HFF-Myc (cell line): ENCODE measurements around the gene SBF2.

Experiments used
- DNase-seq: peaks from one replicate; pipeline ENCODE4 v3.0.0-alpha.2; 2011; ENCODE audit warnings: low read depth; ENCODE audit errors: extremely low read depth
- H3K4me3 ChIP-seq: replicated peaks from 2 replicates; pipeline ENCODE4 v1.5.1; 2011; ENCODE audit warnings: low read depth, mild to moderate bottlenecking, control low read depth, low read length
- CTCF ChIP-seq: IDR thresholded peaks from 2 replicates; pipeline ENCODE4 v1.5.1; 2012; ENCODE audit warnings: mild to moderate bottlenecking, low read depth, low read length, control low read depth; ENCODE audit errors: missing control alignments

Gene SBF2

GRCh38 chr11:10064828-10065227 is 229.2 kb downstream of the SBF2 start:
- DNase-seq, result no peak
- no peak overlapping the region for H3K4me3 ChIP-seq
- no peak for TF ChIP-seq CTCF

DNA sequence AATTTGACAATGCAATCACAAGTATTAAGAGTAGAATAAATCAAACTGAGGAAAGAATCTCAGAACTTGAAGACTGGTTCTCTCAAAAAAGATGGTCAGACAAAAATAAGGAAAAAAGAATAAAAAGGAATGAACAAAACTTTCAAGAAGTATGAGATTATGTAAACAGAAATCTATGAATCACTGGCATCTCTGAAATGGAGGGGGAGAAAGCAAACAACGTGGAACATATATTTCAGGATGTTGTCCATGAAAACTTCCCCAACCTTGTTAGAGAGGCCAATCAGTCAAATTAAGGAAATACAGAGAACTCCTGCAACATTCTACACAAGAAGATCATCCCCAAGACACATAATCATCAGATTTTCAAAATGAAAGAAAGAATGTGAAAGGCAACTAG is 235.7 kb downstream of the SBF2 start:
- no peak for TF ChIP-seq CTCF
- no peak for DNase-seq
- H3K4me3 ChIP-seq, result no peak overlapping the region

DNA sequence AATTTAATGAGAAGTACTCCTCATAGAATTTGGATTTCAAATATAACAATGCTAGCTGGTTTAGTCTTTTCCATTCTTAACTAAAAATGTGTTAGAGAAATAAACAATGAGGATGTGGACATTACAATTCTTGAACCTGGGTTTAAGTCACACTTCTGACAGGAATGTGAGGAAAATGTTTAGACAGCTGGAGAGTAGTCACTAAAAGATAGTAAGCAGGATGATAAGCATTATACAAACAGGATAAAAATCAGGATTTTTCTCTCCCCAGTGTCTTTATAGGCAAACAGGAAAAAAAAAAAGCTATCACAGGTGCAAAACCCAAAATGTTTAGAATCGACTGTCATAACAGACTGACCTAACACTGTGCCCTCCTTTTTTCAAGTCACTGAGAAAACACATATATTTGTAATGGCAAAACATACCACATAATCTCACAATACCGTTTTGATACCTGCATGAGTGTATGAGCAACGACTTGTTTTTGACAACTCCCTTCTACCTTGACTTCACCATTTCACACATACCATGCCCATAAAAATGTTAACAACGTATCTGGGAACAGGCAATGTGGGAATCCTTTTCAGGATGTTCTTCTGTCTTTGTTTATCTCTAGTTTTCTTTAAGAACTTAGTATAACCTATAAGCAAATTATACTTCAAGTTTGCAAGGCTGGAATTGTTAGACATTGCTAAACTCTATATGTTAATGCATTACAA is 242.0 kb downstream of the SBF2 start:
- no peak for TF ChIP-seq CTCF
- no peak overlapping the region for H3K4me3 ChIP-seq
- no peak for DNase-seq

DNA sequence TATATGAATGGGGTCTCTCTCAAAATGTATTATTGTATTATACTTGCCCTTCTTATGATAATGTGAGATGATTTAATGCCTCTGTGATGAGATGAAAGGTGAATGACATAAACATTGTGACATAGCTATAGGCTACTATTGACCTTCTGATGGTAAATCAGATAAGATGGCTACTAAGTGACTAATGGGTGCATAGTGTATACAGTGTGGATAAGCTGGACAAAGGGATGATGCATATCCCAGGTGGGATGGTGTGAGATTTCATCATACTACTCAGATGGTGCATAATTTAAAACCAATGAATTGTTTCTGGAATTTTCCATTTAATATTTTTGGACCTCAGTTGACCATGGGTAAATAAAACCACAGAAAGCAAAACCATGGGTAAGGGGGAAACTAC is 243.5 kb downstream of the SBF2 start:
- no peak for TF ChIP-seq CTCF
- no peak overlapping the region for H3K4me3 ChIP-seq
- no peak for DNase-seq

DNA sequence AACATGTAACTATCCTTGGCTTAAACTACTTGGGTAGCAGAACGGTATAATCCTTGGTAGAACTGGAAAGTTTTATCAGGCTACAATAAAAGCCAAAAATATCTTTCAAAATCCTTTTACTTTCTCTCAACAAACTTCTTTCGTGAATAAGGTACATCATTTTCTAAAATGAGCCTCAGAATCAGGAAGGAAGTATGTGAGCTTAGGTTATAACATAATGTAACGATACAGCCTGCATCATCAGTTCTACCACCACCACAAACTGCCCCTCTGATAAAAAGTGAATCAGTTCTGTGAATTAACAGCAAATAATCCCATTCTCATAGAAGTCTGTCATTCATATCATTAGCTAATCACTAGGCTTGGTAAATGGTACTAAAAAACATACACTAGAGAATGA is 244.3 kb downstream of the SBF2 start:
- no peak for DNase-seq
- H3K4me3 ChIP-seq, result no peak overlapping the region
- TF ChIP-seq CTCF, result no peak

DNA sequence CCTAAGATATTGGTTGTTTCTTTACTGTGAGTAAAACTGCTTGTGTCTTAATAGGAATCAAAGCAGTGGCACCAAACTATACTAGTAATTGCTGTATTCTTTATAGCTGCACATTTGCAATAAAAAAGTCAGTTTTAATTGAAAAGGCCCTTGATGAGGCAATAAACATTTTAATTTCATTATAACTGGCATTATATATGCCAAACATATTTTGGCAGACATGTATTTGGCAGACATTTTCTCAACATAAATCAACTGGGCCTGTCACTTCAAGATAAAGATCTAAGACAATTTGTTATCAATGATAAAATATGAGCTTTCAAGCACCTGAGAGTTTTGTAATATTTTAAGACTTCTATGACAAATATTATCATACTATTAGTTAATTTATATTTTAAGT is 245.7 kb downstream of the SBF2 start:
- H3K4me3 ChIP-seq, result no peak overlapping the region
- no peak for TF ChIP-seq CTCF
- DNase-seq, result no peak

GRCh38 chr11:10044618-10045017 is 249.4 kb downstream of the SBF2 start:
- DNase-seq, result no peak
- H3K4me3 ChIP-seq, result no peak overlapping the region
- TF ChIP-seq CTCF, result no peak
